Common myeloid progenitor, CD34-positive (primary cell): ENCODE measurements around the gene TUBGCP6.
A peak's percentile ranks its signal among the peaks of the same experiment; 100 is the strongest.
"Not testable (repeated sequence)": the region's sequence is repeated elsewhere in the genome, so short reads cannot be mapped to it uniquely, and the experiment has no call there.

ENCODE experiments used
- CTCF ChIA-PET: fragments of 350-600 bp; sonication (Branson Sonifier 250); formaldehyde crosslinking; loops from one replicate; lab custom pipeline; 2021; ENCODE audit warnings: antibody characterized with exemption; lab: Charles Lee
- POLR2A ChIA-PET: fragments of 350-600 bp; sonication (Branson Sonifier 250); formaldehyde crosslinking; loops from one replicate; lab custom pipeline; 2021; ENCODE audit warnings: antibody characterized with exemption; lab: Charles Lee
- DNase-seq, 3 donors: peaks; one replicate each; pipeline versions ENCODE4 v3.0.0 to v3.0.0-alpha.2; 2013
- H3K27ac ChIP-seq, 2 experiments: 1 replicate in 1 of 2; 2 replicates in 1 of 2; pipeline ENCODE4 v1.7.0; 2013; ENCODE audit warnings: inconsistent platforms in 2 of 2, low read length in 2 of 2, mild to moderate bottlenecking in 2 of 2, low read depth in 1 of 2, moderate library complexity in 1 of 2; ENCODE audit not compliant: severe bottlenecking in 2 of 2, insufficient read depth in 1 of 2, poor library complexity in 1 of 2
- H3K27me3 ChIP-seq, 5 experiments: replicated peaks in 2 of 5; 1 replicate in 3 of 5; 2 replicates in 2 of 5; pipeline versions ENCODE4 v1.6.1 to v1.7.0; 2013; ENCODE audit warnings: low read length in 4 of 5, mild to moderate bottlenecking in 2 of 5, moderate library complexity in 2 of 5, inconsistent platforms in 1 of 5; ENCODE audit not compliant: insufficient read depth in 5 of 5, control insufficient read depth in 4 of 5
- H3K36me3 ChIP-seq, 4 experiments: 1 replicate in 2 of 4; 2 replicates in 2 of 4; pipeline versions ENCODE4 v1.6.1 to v1.7.0; 2013; ENCODE audit warnings: low read length in 3 of 4, control low read depth in 1 of 4, mild to moderate bottlenecking in 1 of 4; ENCODE audit not compliant: control insufficient read depth in 4 of 4, insufficient read depth in 4 of 4
- H3K4me1 ChIP-seq, 4 experiments: 1 replicate in 3 of 4; 2 replicates in 1 of 4; pipeline versions ENCODE4 v1.6.1 to v1.7.1; 2013; ENCODE audit warnings: low read length in 3 of 4, mild to moderate bottlenecking in 3 of 4, control low read depth in 1 of 4, inconsistent platforms in 1 of 4, moderate library complexity in 1 of 4; ENCODE audit not compliant: control insufficient read depth in 4 of 4, insufficient read depth in 4 of 4; ENCODE audit errors: control extremely low read depth in 1 of 4
- H3K4me3 ChIP-seq, 7 experiments: 1 replicate in 4 of 7; 2 replicates in 3 of 7; pipeline versions ENCODE4 v1.5.1 to v1.7.0; 2013; ENCODE audit warnings: mild to moderate bottlenecking in 7 of 7, low read length in 6 of 7, moderate library complexity in 6 of 7, inconsistent platforms in 2 of 7, low read depth in 2 of 7, control low read depth in 1 of 7; ENCODE audit not compliant: insufficient read depth in 4 of 7, control insufficient read depth in 1 of 7; ENCODE audit errors: extremely low read depth in 1 of 7
- H3K9me3 ChIP-seq, 5 experiments: 1 replicate in 4 of 5; 2 replicates in 1 of 5; pipeline versions ENCODE4 v1.6.1 to v1.7.1; 2013; ENCODE audit warnings: low read length in 4 of 5, mild to moderate bottlenecking in 2 of 5, inconsistent platforms in 1 of 5, low read depth in 1 of 5, moderate library complexity in 1 of 5; ENCODE audit not compliant: control insufficient read depth in 4 of 5, insufficient read depth in 2 of 5; ENCODE audit errors: control extremely low read depth in 1 of 5
- WGBS: methylation state at CpG from one replicate; pipeline ENCODE4 v1.1.5; 2013; ENCODE audit not compliant: insufficient coverage; 5-methylcytosine and 5-hydroxymethylcytosine counted together

The TUBGCP6 gene

GRCh38 chr22:50274771-50275170 lies 29.9 kb upstream of the TUBGCP6 start:
- CTCF ChIA-PET = interaction anchor here (1.1 to 6.5 kb wide), 7 partner anchors 23 to 94 kb away, joined by 4 to 120 read pairs (median 15); partner anchors contain the start of genes DENND6B, HDAC10 and PLXNB2

GRCh38 chr22:50274311-50274710 lies 29.5 kb upstream of the TUBGCP6 start:
- WGBS = 56% methylated on average over 2 of the region's 7 CpGs
- Histone ChIP-seq H3K4me1 (peaks cover 0 to 32% (median 24%) of the 10 kb centered on the region in 4 experiments), H3K27ac (no peak overlapping the region), H3K27me3 (peaks cover 0 to 14% (median 3%) of the 10 kb centered on the region in 5 experiments), H3K36me3 (peaks cover 0 to 44% (median 27%) of the 10 kb centered on the region in 4 experiments), H3K4me3 (no peak overlapping the region), H3K9me3 (peaks cover 0 to 7% (median 0%) of the 10 kb centered on the region in 5 experiments)
- ChIA-PET POLR2A (no interaction called here), CTCF (interaction anchor here (0.8 to 6.5 kb wide), 8 partner anchors 11 to 94 kb away, joined by 3 to 120 read pairs (median 12); partner anchors contain the start of genes DENND6B, HDAC10 and PLXNB2)
- DNase-seq = peak; percentile 64 to 81 (median 72)

More at GRCh38 chr22:50274771-50275170, 29.9 kb upstream of the TUBGCP6 start:
- 90% methylated on average over 7 of the region's 7 CpGs for WGBS
- POLR2A ChIA-PET = no interaction called here
- Histone ChIP-seq H3K27ac (no peak overlapping the region), H3K4me1 (peaks cover 0 to 27% (median 20%) of the 10 kb centered on the region in 4 experiments), H3K9me3 (peaks cover 0 to 7% (median 0%) of the 10 kb centered on the region in 5 experiments), H3K4me3 (no peak overlapping the region), H3K27me3 (peaks cover 0 to 14% (median 3%) of the 10 kb centered on the region in 5 experiments), H3K36me3 (peaks cover 0 to 49% (median 29%) of the 10 kb centered on the region in 4 experiments)
- no peak for DNase-seq

DNA sequence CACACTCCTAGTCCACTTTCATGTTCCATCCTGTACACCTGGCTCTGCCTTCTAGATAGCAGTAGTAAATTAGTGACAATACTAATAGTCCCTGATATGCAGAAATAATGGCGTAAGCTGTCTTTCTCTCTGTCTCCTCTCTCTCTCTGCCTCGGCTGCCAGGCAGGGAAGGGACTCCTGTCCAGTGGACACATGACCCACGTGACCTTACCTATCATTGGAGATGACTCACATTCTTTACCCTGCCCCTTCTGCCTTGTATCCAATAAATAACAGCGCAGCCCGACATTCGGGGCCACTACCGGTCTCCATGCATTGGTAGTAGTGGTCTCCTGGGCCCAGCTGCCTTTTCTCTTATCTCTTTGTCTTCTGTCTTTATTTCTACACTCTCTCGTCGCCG lies 29.0 kb upstream of the TUBGCP6 start:
- DNase-seq, H3K9me3 ChIP-seq, POLR2A ChIA-PET, H3K4me3 ChIP-seq, H3K27ac ChIP-seq: not testable (repeated sequence)
- WGBS = 99% methylated on average over 7 of the region's 10 CpGs
- Histone ChIP-seq H3K4me1 (peaks cover 0 to 37% (median 29%) of the 10 kb centered on the region in 4 experiments), H3K27me3 (peaks cover 0 to 14% (median 3%) of the 10 kb centered on the region in 5 experiments), H3K36me3 (peaks cover 0 to 39% (median 24%) of the 10 kb centered on the region in 4 experiments)
- CTCF ChIA-PET = interaction anchor here (0.7 to 6.5 kb wide), 11 partner anchors 10 to 197 kb away, joined by 3 to 120 read pairs (median 6); partner anchors contain the start of genes DENND6B, HDAC10 and PLXNB2

GRCh38 chr22:50273352-50273751 lies 28.5 kb upstream of the TUBGCP6 start:
- H3K9me3 ChIP-seq, DNase-seq, H3K4me3 ChIP-seq, H3K27ac ChIP-seq, POLR2A ChIA-PET: not testable (repeated sequence)
- H3K4me1 ChIP-seq = peaks cover 0 to 42% (median 33%) of the 10 kb centered on the region in 4 experiments
- H3K27me3 ChIP-seq = peaks cover 0 to 14% (median 4%) of the 10 kb centered on the region in 5 experiments
- H3K36me3 ChIP-seq = peaks cover 0 to 34% (median 22%) of the 10 kb centered on the region in 4 experiments
- 60% methylated on average over 3 of the region's 11 CpGs for WGBS
- CTCF ChIA-PET = interaction anchor here (0.7 to 6.5 kb wide), 10 partner anchors 10 to 197 kb away, joined by 3 to 120 read pairs (median 8); partner anchors contain the start of genes DENND6B, HDAC10 and PLXNB2

DNA sequence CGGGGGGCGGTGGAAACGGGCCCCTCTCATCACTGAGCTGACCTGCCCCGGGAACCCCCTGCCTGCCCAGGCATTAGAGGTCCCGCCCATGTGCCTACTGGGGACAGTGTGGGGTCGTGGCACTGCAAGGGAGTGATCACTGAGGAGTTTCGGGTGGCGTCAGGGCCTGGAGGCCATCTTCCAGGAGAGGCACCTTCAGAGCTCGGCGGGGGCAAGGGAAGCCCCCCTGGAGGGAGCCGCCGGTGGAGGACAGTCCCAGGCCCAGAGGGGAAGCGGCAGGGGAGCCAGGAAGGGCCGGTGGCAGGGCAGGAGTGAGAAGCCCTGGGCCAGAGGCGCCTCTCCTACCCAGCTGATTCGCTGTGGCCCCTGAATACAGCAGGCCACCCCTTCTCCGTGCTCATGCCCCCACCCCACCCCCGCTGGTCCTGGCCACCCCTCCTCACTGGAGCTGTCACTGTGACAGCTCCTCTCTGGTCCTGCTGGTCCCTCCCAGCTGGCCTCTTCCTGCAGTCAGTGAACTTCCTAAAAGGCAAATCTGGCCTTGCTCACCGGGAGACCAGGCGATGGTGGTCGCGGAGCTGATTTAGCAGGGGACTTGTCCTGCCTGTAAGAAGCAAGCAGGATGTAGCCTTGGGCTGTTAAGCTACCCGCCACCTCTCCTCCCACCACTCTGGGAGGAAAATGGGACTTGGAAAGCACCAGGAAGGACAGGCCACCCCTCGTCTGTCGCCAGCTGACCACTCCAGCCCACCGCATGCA lies 27.4 kb upstream of the TUBGCP6 start:
- Histone ChIP-seq H3K4me3 (peak overlapping the region in 1 of 7 experiments; percentile 80), H3K27me3 (peaks cover 0 to 14% (median 4%) of the 10 kb centered on the region in 5 experiments), H3K27ac (no peak overlapping the region)

GRCh38 chr22:50271519-50271970 lies 26.7 kb upstream of the TUBGCP6 start:
- Histone ChIP-seq H3K4me3 (peak overlapping the region in 6 of 7 experiments; percentile 30 to 80 (median 66)), H3K27ac (no peak overlapping the region), H3K36me3 (peaks cover 0 to 21% (median 12%) of the 10 kb centered on the region in 4 experiments), H3K9me3 (peaks cover 0 to 15% (median 0%) of the 10 kb centered on the region in 5 experiments), H3K4me1 (peaks cover 0 to 47% (median 39%) of the 10 kb centered on the region in 4 experiments), H3K27me3 (peaks cover 0 to 14% (median 4%) of the 10 kb centered on the region in 5 experiments)
- WGBS = under 1% methylated on average over 25 of the region's 45 CpGs
- DNase-seq = peak; percentile 43 to 57 (median 51)
- ChIA-PET CTCF (interaction anchor here (1.3 to 6.5 kb wide), 6 partner anchors 8 to 70 kb away, joined by 3 to 120 read pairs (median 18); partner anchors contain the start of genes DENND6B, HDAC10 and PLXNB2), POLR2A (no interaction called here)

More for the DNA sequence above, 27.4 kb upstream of the TUBGCP6 start:
- 48% methylated on average over 22 of the region's 26 CpGs for WGBS
- Histone ChIP-seq H3K4me1 (peaks cover 0 to 47% (median 39%) of the 10 kb centered on the region in 4 experiments), H3K36me3 (peaks cover 0 to 23% (median 14%) of the 10 kb centered on the region in 4 experiments), H3K9me3 (peaks cover 0 to 8% (median 0%) of the 10 kb centered on the region in 5 experiments)
- ChIA-PET POLR2A (interaction anchor here (0.6 to 0.8 kb wide), 2 partner anchors 25 to 94 kb away, joined by 4 to 5 read pairs; no protein-coding TSS in a partner anchor), CTCF (interaction anchor here (0.8 to 6.5 kb wide), 13 partner anchors 9 to 223 kb away, joined by 3 to 120 read pairs (median 5); partner anchors contain the start of genes DENND6B, HDAC10 and PLXNB2)
- no peak for DNase-seq
